Suprapubic skin (tissue), 2 donors: ENCODE results near the gene ARHGAP19.

ENCODE experiments used
- EP300 ChIP-seq: sonication (generic); formaldehyde crosslinking; IDR thresholded peaks from one replicate; pipeline ENCODE4 v1.6.1; 2017; ENCODE audit warnings: antibody characterized with exemption
- POLR2A ChIP-seq, 2 donors: fragments of 450-650 bp; IDR thresholded peaks; one replicate each; pipeline ENCODE4 v1.6.1; 2017; ENCODE audit warnings: antibody characterized with exemption in 2 of 2, mild to moderate bottlenecking in 2 of 2, moderate library complexity in 2 of 2

GRCh38 chr10:97267671-97268070 lies 24.8 kb downstream of the ARHGAP19 start:
- no peak for TF ChIP-seq EP300
- TF ChIP-seq POLR2A (IDR thresholded peaks at IDR 0.05), result no peak
